Hepatocyte (in vitro differentiated cells): ENCODE results near the gene COL11A2. TPM values are rescaled to one million over a fixed set of nuclear protein-coding genes. Genes with fewer than 3 reads are reported as not detected.
A peak's percentile ranks its signal among the peaks of the same experiment; 100 is the strongest.

Source experiments
- DNase-seq: peaks from one replicate; pipeline ENCODE4 v3.0.0-alpha.2; 2016; ENCODE audit warnings: low spot score
- H2AFZ ChIP-seq: fragments of 200-600 bp; sonication (generic); 2 replicates; pipeline ENCODE4 v1.6.0; 2016; ENCODE audit warnings: antibody characterized with exemption, mild to moderate bottlenecking
- H3K27ac ChIP-seq: fragments of 200-600 bp; sonication (generic); 2 replicates; pipeline ENCODE4 v1.5.1; 2016; ENCODE audit warnings: mild to moderate bottlenecking
- H3K27me3 ChIP-seq: fragments of 200-600 bp; sonication (generic); 2 replicates; pipeline ENCODE4 v1.6.1; 2016
- H3K36me3 ChIP-seq: fragments of 200-600 bp; sonication (generic); replicated peaks from 2 replicates; pipeline ENCODE4 v1.5.1; 2016; ENCODE audit warnings: low read depth; ENCODE audit not compliant: insufficient read depth
- H3K4me1 ChIP-seq: fragments of 200-600 bp; sonication (generic); 2 replicates; pipeline ENCODE4 v1.5.1; 2016; ENCODE audit warnings: mild to moderate bottlenecking, moderate library complexity; ENCODE audit not compliant: insufficient read depth
- H3K4me2 ChIP-seq: fragments of 200-600 bp; sonication (generic); 2 replicates; pipeline ENCODE4 v1.6.0; 2016
- H3K4me3 ChIP-seq: fragments of 200-600 bp; sonication (generic); 2 replicates; pipeline ENCODE4 v1.5.1; 2016; ENCODE audit warnings: mild to moderate bottlenecking
- H3K79me2 ChIP-seq: fragments of 200-600 bp; sonication (generic); 2 replicates; pipeline ENCODE4 v1.6.0; 2017; ENCODE audit warnings: mild to moderate bottlenecking
- H3K9me2 ChIP-seq: fragments of 200-600 bp; sonication (generic); replicated peaks from 2 replicates; pipeline ENCODE4 v1.6.0; 2017; ENCODE audit warnings: mild to moderate bottlenecking; ENCODE audit not compliant: insufficient read depth
- H3K9me3 ChIP-seq: fragments of 200-600 bp; sonication (generic); 2 replicates; pipeline ENCODE4 v1.5.1; 2016; ENCODE audit warnings: low read depth, mild to moderate bottlenecking
- H4K20me1 ChIP-seq: fragments of 200-600 bp; sonication (generic); 2 replicates; pipeline ENCODE4 v1.6.0; 2016; ENCODE audit warnings: mild to moderate bottlenecking; ENCODE audit not compliant: insufficient read depth, poor library complexity, severe bottlenecking
- CTCF ChIP-seq: fragments of 200-600 bp; sonication (generic); IDR thresholded peaks from 2 replicates; pipeline ENCODE4 v1.5.1; 2016; ENCODE audit warnings: antibody characterized with exemption, mild to moderate bottlenecking; ENCODE audit not compliant: poor library complexity
- EZH2 ChIP-seq: fragments of 200-600 bp; sonication (generic); IDR thresholded peaks from 2 replicates; pipeline ENCODE4 v1.6.1; 2016; ENCODE audit warnings: antibody characterized with exemption, mild to moderate bottlenecking, borderline replicate concordance
- EZH2phosphoT487 ChIP-seq: fragments of 200-600 bp; sonication (generic); IDR thresholded peaks from one replicate; pipeline ENCODE4 v1.6.1; 2018; ENCODE audit warnings: antibody characterized with exemption, mild to moderate bottlenecking, low read depth, moderate library complexity; ENCODE audit not compliant: unreplicated experiment, severe bottlenecking
- WGBS: methylation state at CpG from one replicate; pipeline ENCODE4 v1.1.6; 2016; ENCODE audit warnings: low lambda C conversion rate; ENCODE audit errors: missing lambda C conversion rate; 5-methylcytosine and 5-hydroxymethylcytosine counted together
- polyA plus RNA-seq: library from polyadenylated mRNA; unstranded; fragments of >200 nt; fragmentation: Nextera tagmentation; extraction: Ambion mirVana; gene quantifications from 2 replicates; pipeline ENCODE4 v1.2.1, GENCODE V29; 2016
- total RNA-seq: library from RNA; depleted of rRNA; stranded (reverse); fragments of >200 nt; gene quantifications from 2 replicates; pipeline ENCODE4 v1.2.3, GENCODE V29; 2014

COL11A2 gene
- 2.5 and 3.0 TPM in 2 replicates for total RNA-seq
- polyA plus RNA-seq: 4.2 and 4.7 TPM in 2 replicates

- 34% methylated on average over 10 of the region's 35 CpGs for WGBS
- Histone ChIP-seq H3K79me2 (peaks cover 8% of the 10 kb centered on the region), H2AFZ (peak within 1 kb of the TSS; percentile 49), H3K36me3 (no peaks in the 10 kb centered on the region), H3K27me3 (peaks cover 20% of the 10 kb centered on the region), H3K4me1 (peaks cover 13% of the 10 kb centered on the region), H3K4me2 (peak within 1 kb of the TSS; percentile 93), H3K9me2 (no peaks in the 10 kb centered on the region), H3K9me3 (no peaks in the 10 kb centered on the region), H3K27ac (no peak within 1 kb of the TSS), H3K4me3 (peak within 1 kb of the TSS; percentile 23), H4K20me1 (peaks cover 5% of the 10 kb centered on the region)
- TF ChIP-seq CTCF: no peak
- TF ChIP-seq EZH2: no peak
- no peak for DNase-seq
Measured at GRCh38 chr6:33192105-33192646, at the start of gene COL11A2. Gene COL11A2, minus strand, starts transcription at chr6:33192467. Its CDS starts 227 bp downstream, at chr6:33192240.

GRCh38 chr6:33241968-33242367 lies 49.7 kb upstream of the COL11A2 start:
- Histone ChIP-seq H3K36me3 (no peaks in the 10 kb centered on the region), H3K4me2 (no peak overlapping the region), H2AFZ (no peak overlapping the region), H3K9me2 (no peaks in the 10 kb centered on the region), H3K79me2 (no peaks in the 10 kb centered on the region), H3K4me3 (no peak overlapping the region), H3K4me1 (no peaks in the 10 kb centered on the region), H3K9me3 (no peaks in the 10 kb centered on the region), H3K27me3 (peaks cover 7% of the 10 kb centered on the region), H4K20me1 (no peaks in the 10 kb centered on the region), H3K27ac (no peak overlapping the region)
- TF ChIP-seq EZH2 (no peak), CTCF (no peak), EZH2phosphoT487 (no peak)
- no peak for DNase-seq
- 74% methylated on average over 3 of the region's 3 CpGs for WGBS

- TF ChIP-seq EZH2phosphoT487: no peak
- no peak for TF ChIP-seq CTCF
- TF ChIP-seq EZH2: no peak
- Histone ChIP-seq H3K27me3 (peaks cover 7% of the 10 kb centered on the region), H3K9me3 (no peaks in the 10 kb centered on the region)
Measured at GRCh38 chr6:33237741-33238140, 45.5 kb upstream of the COL11A2 start.

More at GRCh38 chr6:33237741-33238140, 45.5 kb upstream of the COL11A2 start:
- H4K20me1 ChIP-seq: no peaks in the 10 kb centered on the region
- no peak overlapping the region for H2AFZ ChIP-seq
- H3K27ac ChIP-seq: no peak overlapping the region
- no peaks in the 10 kb centered on the region for H3K4me1 ChIP-seq
- H3K4me2 ChIP-seq: no peak overlapping the region
- H3K36me3 ChIP-seq: no peaks in the 10 kb centered on the region
- WGBS: 84% methylated on average over 2 of the region's 2 CpGs
- no peak overlapping the region for H3K4me3 ChIP-seq
- DNase-seq: no peak
- H3K9me2 ChIP-seq: no peaks in the 10 kb centered on the region
- no peaks in the 10 kb centered on the region for H3K79me2 ChIP-seq
